SU-DHL-6 (cell line): Measurements from ENCODE around the gene JPH4.

Experiments
- H2AFZ ChIP-seq: fragments of 200-600 bp; sonication (generic); 2 replicates; pipeline ENCODE4 v1.6.1; 2014; ENCODE audit warnings: low read depth, mild to moderate bottlenecking, moderate library complexity, mixed read lengths, antibody characterized with exemption, low read length; ENCODE audit not compliant: severe bottlenecking
- H3F3A ChIP-seq: fragments of 200-600 bp; shearing (Covaris generic); 2 replicates; pipeline ENCODE4 v1.6.0; 2016; ENCODE audit warnings: antibody characterized with exemption, mild to moderate bottlenecking; ENCODE audit not compliant: insufficient read depth
- H3K27ac ChIP-seq: fragments of 200-600 bp; sonication (generic); 2 replicates; pipeline ENCODE4 v1.5.1; 2016; ENCODE audit warnings: low read depth, mild to moderate bottlenecking, low read length, moderate library complexity, mixed read lengths
- H3K27me3 ChIP-seq: fragments of 200-600 bp; sonication (generic), shearing (Covaris generic); 2 replicates; pipeline ENCODE4 v1.6.0; 2014; ENCODE audit warnings: mild to moderate bottlenecking, low read length
- H3K36me3 ChIP-seq: fragments of 200-600 bp; sonication (generic); 2 replicates; pipeline ENCODE4 v1.6.1; 2014; ENCODE audit warnings: mild to moderate bottlenecking, low read length, mixed read lengths
- H3K4me2 ChIP-seq: fragments of 300-600, 200-600 bp; shearing (Covaris generic), sonication (generic); 2 replicates; pipeline ENCODE4 v1.6.0; 2014; ENCODE audit warnings: low read length, low read depth, mild to moderate bottlenecking; ENCODE audit not compliant: poor library complexity, severe bottlenecking
- H3K4me3 ChIP-seq: fragments of 200-600 bp; sonication (generic); 2 replicates; pipeline ENCODE4 v1.5.1; 2014; ENCODE audit warnings: antibody characterized with exemption, low read length, mild to moderate bottlenecking, mixed read lengths; ENCODE audit not compliant: insufficient read depth, poor library complexity, severe bottlenecking
- H3K79me2 ChIP-seq: fragments of 200-600 bp; sonication (generic); 2 replicates; pipeline ENCODE4 v1.6.1; 2014; ENCODE audit warnings: mild to moderate bottlenecking, low read length, moderate library complexity; ENCODE audit not compliant: insufficient read depth
- H3K9ac ChIP-seq: fragments of 200-600 bp; sonication (generic); 2 replicates; pipeline ENCODE4 v1.7.0; 2014; ENCODE audit warnings: mild to moderate bottlenecking, low read length
- H3K9me2 ChIP-seq: fragments of 200-600 bp; sonication (generic); replicated peaks from 2 replicates; pipeline ENCODE4 v1.6.1; 2014; ENCODE audit warnings: low read length; ENCODE audit not compliant: insufficient read depth
- H3K9me3 ChIP-seq: fragments of 200-600 bp; sonication (generic); 2 replicates; pipeline ENCODE4 v1.6.1; 2014; ENCODE audit warnings: low read length, mixed read lengths; ENCODE audit not compliant: insufficient read depth
- H4K20me1 ChIP-seq: fragments of 200-600 bp; sonication (generic); 2 replicates; pipeline ENCODE4 v1.6.1; 2014; ENCODE audit warnings: low read depth, mild to moderate bottlenecking, antibody characterized with exemption, low read length, moderate library complexity, mixed read lengths
- CTCF ChIP-seq: fragments of 200-600 bp; sonication (generic); IDR thresholded peaks from one replicate; pipeline ENCODE4 v1.5.1; 2017; ENCODE audit warnings: antibody characterized with exemption, mild to moderate bottlenecking, low read length, moderate library complexity; ENCODE audit not compliant: insufficient read depth, poor library complexity, severe bottlenecking
- EZH2phosphoT487 ChIP-seq: fragments of 200-600 bp; sonication (generic), shearing (Covaris generic); conservative IDR thresholded peaks from 2 replicates; pipeline ENCODE4 v1.6.1; 2018; ENCODE audit warnings: mild to moderate bottlenecking, antibody characterized with exemption, low read length, moderate library complexity, mixed read lengths

The JPH4 gene

GRCh38 chr14:23540141-23540469 lies 38.5 kb downstream of the JPH4 start:
- Histone ChIP-seq H3K4me3 (no peak overlapping the region), H3K9me3 (no peaks in the 10 kb centered on the region), H3K27me3 (no peaks in the 10 kb centered on the region), H3K79me2 (no peaks in the 10 kb centered on the region), H3K27ac (no peak overlapping the region), H3K4me2 (no peak overlapping the region), H2AFZ (no peak overlapping the region), H4K20me1 (no peaks in the 10 kb centered on the region), H3K9me2 (no peaks in the 10 kb centered on the region), H3K9ac (no peak overlapping the region), H3F3A (no peaks in the 10 kb centered on the region), H3K36me3 (no peaks in the 10 kb centered on the region)
- TF ChIP-seq EZH2phosphoT487 (no peak), CTCF (no peak)

- no peak overlapping the region for H3K4me2 ChIP-seq
- H3F3A ChIP-seq = no peaks in the 10 kb centered on the region
- no peak overlapping the region for H3K4me3 ChIP-seq
- no peak overlapping the region for H2AFZ ChIP-seq
- no peaks in the 10 kb centered on the region for H3K9me2 ChIP-seq
- no peaks in the 10 kb centered on the region for H3K9me3 ChIP-seq
- H3K27ac ChIP-seq = no peak overlapping the region
- no peaks in the 10 kb centered on the region for H3K36me3 ChIP-seq
- H3K9ac ChIP-seq = no peak overlapping the region
- H3K79me2 ChIP-seq = no peaks in the 10 kb centered on the region
- no peaks in the 10 kb centered on the region for H3K27me3 ChIP-seq
- H4K20me1 ChIP-seq = no peaks in the 10 kb centered on the region
- TF ChIP-seq EZH2phosphoT487 = no peak
- TF ChIP-seq CTCF = peak; percentile 45
Observed at GRCh38 chr14:23539248-23540140, 39.1 kb downstream of the JPH4 start.

- H3K4me3 ChIP-seq = no peak overlapping the region
Observed at GRCh38 chr14:23538785-23539184, 39.8 kb downstream of the JPH4 start.

More at GRCh38 chr14:23538785-23539184, 39.8 kb downstream of the JPH4 start:
- TF ChIP-seq CTCF (no peak), EZH2phosphoT487 (no peak)
- no peaks in the 10 kb centered on the region for H3K9me2 ChIP-seq
- H3K27ac ChIP-seq = no peak overlapping the region
- H2AFZ ChIP-seq = no peak overlapping the region
- H4K20me1 ChIP-seq = no peaks in the 10 kb centered on the region
- no peak overlapping the region for H3K4me2 ChIP-seq
- no peaks in the 10 kb centered on the region for H3F3A ChIP-seq
- H3K27me3 ChIP-seq = no peaks in the 10 kb centered on the region
- no peaks in the 10 kb centered on the region for H3K79me2 ChIP-seq
- no peaks in the 10 kb centered on the region for H3K9me3 ChIP-seq
- no peaks in the 10 kb centered on the region for H3K36me3 ChIP-seq
- H3K9ac ChIP-seq = no peak overlapping the region
